CD4-positive, CD25-positive, alpha-beta regulatory T cell (primary cell): Measurements from ENCODE around the gene INO80. TPM values are rescaled to one million over a fixed set of nuclear protein-coding genes. Genes with fewer than 3 reads are reported as not detected.
A peak's percentile ranks its signal among the peaks of the same experiment; 100 is the strongest.

Source experiments
- ATAC-seq, 2 donors: fragments of 150-1000 bp; cut with Tn5 transposase; one replicate each; pipeline ENCODE4 v1.10.0; 2021; ENCODE audit warnings: low read depth in 2 of 2, moderate number of reproducible peaks in 2 of 2, moderate library complexity in 1 of 2
- DNase-seq, 3 donors: peaks; one replicate each; pipeline versions ENCODE4 v3.0.0 to v3.0.0-alpha.2; 2012 to 2022; ENCODE audit warnings: mixed read lengths in 1 of 3
- H3K27ac ChIP-seq: one replicate; pipeline ENCODE4 v1.7.0; 2013; ENCODE audit warnings: mild to moderate bottlenecking, low read length; ENCODE audit not compliant: insufficient read depth, poor library complexity, severe bottlenecking
- H3K27me3 ChIP-seq: one replicate; pipeline ENCODE4 v1.7.0; 2013; ENCODE audit warnings: low read length; ENCODE audit not compliant: control insufficient read depth, insufficient read depth
- H3K36me3 ChIP-seq: one replicate; pipeline ENCODE4 v1.7.0; 2013; ENCODE audit warnings: mild to moderate bottlenecking, low read length, moderate library complexity; ENCODE audit not compliant: control insufficient read depth, insufficient read depth
- H3K4me1 ChIP-seq: 2 replicates; pipeline ENCODE4 v1.7.0; 2013; ENCODE audit warnings: mild to moderate bottlenecking, low read length; ENCODE audit not compliant: insufficient read depth, control insufficient read depth, poor library complexity, severe bottlenecking
- H3K4me3 ChIP-seq: one replicate; pipeline ENCODE4 v1.7.0; 2013; ENCODE audit warnings: low read depth, mild to moderate bottlenecking, low read length, moderate library complexity
- H3K9me3 ChIP-seq, 2 experiments: 1 replicate in 1 of 2; 2 replicates in 1 of 2; pipeline ENCODE4 v1.7.0; 2013; ENCODE audit warnings: low read length in 2 of 2, mild to moderate bottlenecking in 1 of 2, moderate library complexity in 1 of 2; ENCODE audit not compliant: control insufficient read depth in 2 of 2
- H3K27ac Mint-ChIP-seq, 3 donors: one replicate each; pipeline ENCODE4 v1.8.0; 2020 to 2022; ENCODE audit warnings: mild to moderate bottlenecking in 3 of 3, mixed read lengths in 3 of 3, moderate library complexity in 2 of 3
- H3K27me3 Mint-ChIP-seq: one replicate; pipeline ENCODE4 v1.8.0; 2022; ENCODE audit warnings: mild to moderate bottlenecking, mixed read lengths
- H3K36me3 Mint-ChIP-seq: one replicate; pipeline ENCODE4 v1.8.0; 2020; ENCODE audit warnings: mixed read lengths
- H3K4me1 Mint-ChIP-seq, 4 donors: one replicate each; pipeline ENCODE4 v1.8.0; 2020 to 2022; ENCODE audit warnings: mixed read lengths in 4 of 4, mild to moderate bottlenecking in 1 of 4
- H3K4me3 Mint-ChIP-seq, 4 donors: one replicate each; pipeline ENCODE4 v1.8.0; 2020 to 2022; ENCODE audit warnings: mild to moderate bottlenecking in 4 of 4, mixed read lengths in 4 of 4, moderate library complexity in 3 of 4
- H3K9me3 Mint-ChIP-seq, 7 donors: one replicate each; pipeline ENCODE4 v1.8.0; 2020 to 2022; ENCODE audit warnings: mixed read lengths in 7 of 7, mild to moderate bottlenecking in 3 of 7, moderate library complexity in 2 of 7
- polyA plus RNA-seq, 4 donors: library from polyadenylated mRNA; unstranded; fragments of 300-500 nt; fragmentation: Illumina TruSeq; gene quantifications; one replicate each; pipeline ENCODE4 v1.2.3, GENCODE V29; 2021
- total RNA-seq: library from RNA; stranded (reverse); gene quantifications from one replicate; pipeline ENCODE4 v1.2.3, GENCODE V29; 2022

Gene INO80
- total and polyA plus RNA-seq, 5 donors from 2014 or later = 3.0 to 36.1 (median 3.8) TPM

DNA sequence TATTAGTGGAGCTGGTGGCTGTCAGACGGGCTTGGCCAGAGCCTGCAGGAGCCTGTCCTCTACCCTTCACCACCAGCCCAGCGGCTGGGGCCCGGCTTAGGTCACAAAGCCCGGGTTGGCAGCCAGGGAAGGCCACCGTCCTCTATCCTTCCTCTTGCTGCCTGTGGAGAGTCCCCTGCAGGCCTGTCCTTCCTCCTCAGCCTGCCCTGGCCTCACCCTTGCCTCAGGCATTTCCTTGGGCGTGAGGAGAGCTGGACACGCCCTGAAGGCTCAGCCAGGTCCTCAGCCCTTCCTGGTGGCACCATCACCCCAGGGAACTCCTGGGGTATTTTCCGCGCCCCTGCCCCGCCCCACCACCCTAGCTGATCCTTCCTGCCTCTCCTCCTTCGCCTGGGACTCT lies 155.2 kb downstream of the INO80 start:
- H3K4me1 Mint-ChIP-seq = peaks cover 0 to 3% (median 2%) of the 10 kb centered on the region in 4 donors
- H3K27ac Mint-ChIP-seq = no peak overlapping the region
- no peak for DNase-seq
- H3K36me3 ChIP-seq = no peaks in the 10 kb centered on the region
- H3K36me3 Mint-ChIP-seq = no peaks in the 10 kb centered on the region
- H3K4me1 ChIP-seq = no peaks in the 10 kb centered on the region
- H3K27me3 Mint-ChIP-seq = peaks cover 21% of the 10 kb centered on the region
- H3K9me3 ChIP-seq = no peaks in the 10 kb centered on the region
- no peak for ATAC-seq
- H3K27ac ChIP-seq = no peak overlapping the region
- H3K4me3 Mint-ChIP-seq = no peak overlapping the region
- no peak overlapping the region for H3K4me3 ChIP-seq
- H3K27me3 ChIP-seq = no peaks in the 10 kb centered on the region
- no peaks in the 10 kb centered on the region for H3K9me3 Mint-ChIP-seq

DNA sequence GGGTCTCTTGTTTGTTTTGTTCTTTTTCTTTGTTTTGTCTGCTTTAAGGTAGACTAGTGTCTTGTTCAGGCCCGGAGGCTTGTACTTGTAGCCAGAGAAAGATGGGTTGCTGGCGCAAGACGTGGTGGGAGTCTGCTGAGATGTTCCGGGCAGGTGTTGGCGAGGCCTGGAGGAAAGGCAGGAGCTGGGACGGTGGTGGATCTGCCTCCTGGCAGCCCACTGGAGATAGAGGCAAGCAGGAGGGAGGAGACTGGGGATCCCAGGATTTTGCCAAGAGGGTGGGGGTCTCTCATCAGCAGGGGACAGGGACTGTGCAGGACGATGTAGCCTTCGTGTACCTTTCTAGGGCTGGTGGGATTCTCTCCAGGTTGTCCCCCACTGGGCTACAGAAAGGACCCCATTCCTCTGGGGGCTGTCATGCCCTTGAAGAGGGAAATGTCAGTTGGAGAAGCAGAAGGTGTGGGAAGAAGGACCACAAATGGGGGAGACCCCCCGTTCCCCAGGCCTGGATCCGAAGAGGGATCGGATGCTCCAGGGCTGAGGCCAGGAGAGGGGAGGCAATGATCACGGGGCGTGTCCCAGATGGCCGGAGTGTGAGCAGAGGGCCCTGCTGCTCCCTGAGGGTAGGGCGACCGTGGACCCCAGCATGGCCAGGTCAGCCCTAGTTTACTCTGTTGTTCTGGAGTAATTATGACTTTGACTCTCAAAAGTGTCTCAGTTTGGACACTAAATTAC lies 155.8 kb downstream of the INO80 start:
- Histone ChIP-seq H3K27ac (no peak overlapping the region), H3K9me3 (no peaks in the 10 kb centered on the region), H3K27me3 (no peaks in the 10 kb centered on the region), H3K4me1 (no peaks in the 10 kb centered on the region), H3K4me3 (no peak overlapping the region), H3K36me3 (no peaks in the 10 kb centered on the region)
- H3K4me3 Mint-ChIP-seq = no peak overlapping the region
- H3K4me1 Mint-ChIP-seq = peaks cover 0 to 3% (median 2%) of the 10 kb centered on the region in 4 donors
- peaks cover 21% of the 10 kb centered on the region for H3K27me3 Mint-ChIP-seq
- H3K9me3 Mint-ChIP-seq = no peaks in the 10 kb centered on the region
- H3K36me3 Mint-ChIP-seq = no peaks in the 10 kb centered on the region
- peak overlapping the region in 2 of 3 donors; percentile 25 to 60 for H3K27ac Mint-ChIP-seq
- ATAC-seq = no peak
- DNase-seq = no peak

DNA sequence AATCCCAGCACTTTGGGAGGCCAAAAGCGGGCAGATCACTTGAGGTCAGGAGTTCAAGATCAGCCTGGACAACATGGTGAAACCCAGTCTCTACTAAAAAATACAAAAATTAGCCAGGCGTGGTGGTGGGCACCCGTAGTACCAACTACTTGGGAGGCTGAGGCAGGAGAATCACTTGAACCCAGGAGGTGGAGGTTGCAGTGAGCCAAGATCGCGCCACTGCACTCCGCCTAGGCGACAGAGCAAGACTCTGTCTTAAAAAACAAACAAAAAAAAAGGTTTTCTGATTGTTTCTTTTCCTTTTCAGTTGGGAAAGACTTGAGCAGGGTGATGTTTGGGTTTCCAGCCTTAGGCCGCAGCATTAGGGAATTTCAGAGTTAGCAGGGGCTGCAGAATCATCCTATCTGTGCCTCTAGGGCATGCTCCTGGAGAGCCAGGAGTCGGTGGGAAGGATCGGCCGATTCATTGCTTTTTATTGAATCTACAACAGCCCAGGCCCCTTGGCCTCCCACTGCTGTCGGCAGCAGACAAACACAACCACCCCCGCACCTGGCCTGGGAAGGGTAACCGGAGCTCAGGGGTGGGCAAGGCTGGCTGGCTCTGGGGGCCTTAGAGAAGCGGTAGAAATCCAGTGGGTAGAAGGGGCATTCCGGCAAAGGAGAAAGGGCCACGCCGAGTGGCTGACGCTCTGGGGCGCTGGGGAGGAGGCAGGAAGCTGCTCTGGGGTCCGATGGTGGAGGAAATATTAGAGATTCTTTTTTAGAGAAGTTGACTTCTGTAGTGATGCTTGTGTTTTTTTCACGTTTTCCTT lies 156.5 kb downstream of the INO80 start:
- ATAC-seq (no peak), DNase-seq (no peak)
- Histone ChIP-seq H3K36me3 (no peaks in the 10 kb centered on the region), H3K27me3 (no peaks in the 10 kb centered on the region), H3K27ac (no peak overlapping the region), H3K9me3 (no peaks in the 10 kb centered on the region), H3K4me3 (no peak overlapping the region), H3K4me1 (no peaks in the 10 kb centered on the region)
- Mint-ChIP-seq H3K36me3 (no peaks in the 10 kb centered on the region), H3K27me3 (peaks cover 24% of the 10 kb centered on the region), H3K27ac (peak overlapping the region in 2 of 3 donors; percentile 25 to 60), H3K9me3 (no peaks in the 10 kb centered on the region), H3K4me1 (peaks cover 0 to 4% (median 2%) of the 10 kb centered on the region in 4 donors), H3K4me3 (no peak overlapping the region)

DNA sequence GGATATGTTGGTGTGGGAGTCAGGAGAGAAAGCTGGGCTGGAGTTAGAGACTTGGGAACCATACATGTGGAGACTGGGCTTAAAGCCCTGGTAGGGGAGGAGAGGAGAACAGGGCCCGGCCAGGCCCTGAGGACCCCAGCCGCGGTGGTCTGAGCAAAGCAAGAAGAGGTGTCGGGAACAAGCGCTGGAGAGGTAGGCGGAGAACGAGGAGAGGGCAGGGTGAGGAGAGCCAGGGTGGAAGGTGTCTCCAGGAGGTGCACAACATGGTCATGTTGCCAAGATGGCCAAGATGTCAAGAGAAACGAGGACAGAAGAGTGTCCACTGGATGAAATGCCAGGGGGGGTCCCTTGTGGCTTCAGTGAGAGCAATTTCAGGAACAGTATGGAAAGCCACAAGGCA lies 157.4 kb downstream of the INO80 start:
- H3K36me3 Mint-ChIP-seq = no peaks in the 10 kb centered on the region
- H3K27ac Mint-ChIP-seq = peak overlapping the region; percentile 32 to 66 (median 34)
- H3K27me3 ChIP-seq = no peaks in the 10 kb centered on the region
- no peak overlapping the region for H3K27ac ChIP-seq
- ATAC-seq = no peak
- H3K36me3 ChIP-seq = no peaks in the 10 kb centered on the region
- no peak for DNase-seq
- peak overlapping the region in 1 of 4 donors; percentile 10 for H3K4me3 Mint-ChIP-seq
- H3K9me3 Mint-ChIP-seq = no peaks in the 10 kb centered on the region
- H3K27me3 Mint-ChIP-seq = peaks cover 19% of the 10 kb centered on the region
- H3K4me3 ChIP-seq = no peak overlapping the region
- no peaks in the 10 kb centered on the region for H3K9me3 ChIP-seq
- peaks cover 0 to 12% (median 8%) of the 10 kb centered on the region in 4 donors for H3K4me1 Mint-ChIP-seq
- H3K4me1 ChIP-seq = peaks cover 5% of the 10 kb centered on the region

DNA sequence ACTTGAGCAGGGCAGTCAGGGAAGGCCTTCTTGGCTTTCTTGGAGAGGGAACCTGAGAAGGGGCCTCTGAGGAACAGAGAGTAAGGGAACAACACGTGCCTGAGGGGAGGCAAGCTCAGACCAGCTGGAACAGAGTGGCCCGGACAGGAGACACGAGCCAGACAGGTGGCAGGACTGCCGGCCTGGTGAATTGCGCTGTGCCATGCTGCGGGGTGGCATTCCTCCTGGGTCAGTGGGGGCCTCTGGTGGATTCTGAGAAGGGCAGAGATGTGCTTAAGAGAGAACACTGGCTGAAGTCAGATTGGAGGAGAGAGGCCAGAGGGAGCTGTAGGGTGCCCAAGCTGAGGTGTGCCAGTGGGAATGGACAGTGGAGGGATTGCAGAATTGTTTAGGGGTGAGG lies 157.9 kb downstream of the INO80 start:
- H3K36me3 ChIP-seq = no peaks in the 10 kb centered on the region
- no peaks in the 10 kb centered on the region for H3K9me3 ChIP-seq
- no peaks in the 10 kb centered on the region for H3K36me3 Mint-ChIP-seq
- H3K9me3 Mint-ChIP-seq = no peaks in the 10 kb centered on the region
- no peaks in the 10 kb centered on the region for H3K27me3 ChIP-seq
- no peak overlapping the region for H3K27ac ChIP-seq
- H3K4me3 ChIP-seq = no peak overlapping the region
- peak overlapping the region in 1 of 3 donors; percentile 67 for H3K27ac Mint-ChIP-seq
- no peak for DNase-seq
- ATAC-seq = no peak
- peak overlapping the region in 2 of 4 donors; percentile 10 for H3K4me3 Mint-ChIP-seq
- H3K4me1 ChIP-seq = peaks cover 8% of the 10 kb centered on the region
- H3K27me3 Mint-ChIP-seq = peaks cover 22% of the 10 kb centered on the region
- peaks cover 0 to 17% (median 10%) of the 10 kb centered on the region in 4 donors for H3K4me1 Mint-ChIP-seq

DNA sequence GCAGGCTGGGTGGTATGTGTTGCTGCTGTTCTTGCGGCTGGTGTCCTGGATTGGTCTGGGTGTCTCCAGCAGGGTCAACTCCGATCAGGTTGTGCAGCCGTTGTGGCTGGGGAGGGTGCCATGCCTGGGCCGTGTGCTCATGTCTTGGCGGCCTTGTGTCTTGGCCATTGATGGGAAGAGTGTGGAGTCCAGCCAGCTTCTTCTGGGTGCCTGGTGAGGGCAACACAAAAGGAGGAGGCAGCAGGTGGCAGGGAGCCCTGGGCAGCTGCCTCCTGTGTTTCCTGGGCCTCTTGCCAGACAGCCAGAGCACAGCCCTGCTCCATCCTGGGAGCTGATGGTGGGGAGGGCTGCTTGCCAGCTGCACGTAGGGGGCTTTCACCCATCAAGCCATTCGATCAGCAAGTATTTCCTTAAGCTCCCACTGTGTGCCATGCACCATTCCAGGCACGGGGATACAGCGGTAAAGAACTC lies 158.5 kb downstream of the INO80 start:
- no peak for ATAC-seq
- peaks cover 12% of the 10 kb centered on the region for H3K4me1 ChIP-seq
- H3K4me1 Mint-ChIP-seq = peaks cover 0 to 21% (median 11%) of the 10 kb centered on the region in 4 donors
- H3K36me3 Mint-ChIP-seq = no peaks in the 10 kb centered on the region
- H3K36me3 ChIP-seq = no peaks in the 10 kb centered on the region
- no peak for DNase-seq
- H3K27ac ChIP-seq = no peak overlapping the region
- H3K27me3 Mint-ChIP-seq = peaks cover 24% of the 10 kb centered on the region
- no peak overlapping the region for H3K4me3 ChIP-seq
- no peaks in the 10 kb centered on the region for H3K9me3 ChIP-seq
- H3K4me3 Mint-ChIP-seq = peak overlapping the region in 1 of 4 donors; percentile 10
- H3K27ac Mint-ChIP-seq = no peak overlapping the region
- H3K9me3 Mint-ChIP-seq = no peaks in the 10 kb centered on the region
- H3K27me3 ChIP-seq = no peaks in the 10 kb centered on the region

DNA sequence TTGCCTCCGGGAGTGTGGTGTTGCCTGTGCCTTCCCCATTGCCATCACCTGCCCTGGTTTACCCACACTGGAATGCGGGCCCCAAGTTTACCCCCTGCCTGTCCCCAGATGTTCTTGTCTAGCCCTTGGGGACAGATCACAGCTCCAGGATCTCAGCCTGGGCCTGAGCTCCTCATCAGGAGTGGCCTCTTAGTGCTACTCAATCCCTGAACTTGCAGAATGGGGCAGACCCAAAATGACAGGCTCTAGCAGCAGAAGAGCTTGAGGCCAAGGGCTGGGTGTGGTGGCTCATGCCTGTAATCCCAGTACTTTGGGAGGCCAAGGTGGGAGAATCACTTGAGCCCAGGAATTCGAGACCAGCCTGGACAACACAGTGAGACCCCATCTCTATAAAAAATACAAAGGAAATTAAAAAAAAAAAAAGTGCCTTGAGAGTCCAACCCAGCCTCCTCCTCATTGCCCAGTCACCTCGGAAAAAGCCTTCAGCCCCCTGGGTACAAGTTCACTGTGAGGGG lies 159.0 kb downstream of the INO80 start:
- H3K36me3 Mint-ChIP-seq = no peaks in the 10 kb centered on the region
- ATAC-seq = no peak
- no peak overlapping the region for H3K27ac Mint-ChIP-seq
- peaks cover 15% of the 10 kb centered on the region for H3K4me1 ChIP-seq
- no peaks in the 10 kb centered on the region for H3K36me3 ChIP-seq
- peaks cover 0 to 23% (median 12%) of the 10 kb centered on the region in 4 donors for H3K4me1 Mint-ChIP-seq
- no peaks in the 10 kb centered on the region for H3K27me3 ChIP-seq
- no peaks in the 10 kb centered on the region for H3K9me3 ChIP-seq
- no peaks in the 10 kb centered on the region for H3K9me3 Mint-ChIP-seq
- no peak for DNase-seq
- no peak overlapping the region for H3K27ac ChIP-seq
- peak overlapping the region in 1 of 4 donors; percentile 81 for H3K4me3 Mint-ChIP-seq
- peaks cover 24% of the 10 kb centered on the region for H3K27me3 Mint-ChIP-seq
- H3K4me3 ChIP-seq = no peak overlapping the region
